Calu3 (cell line): Measurements from ENCODE around the gene CNOT6. TPM values are rescaled to one million over a fixed set of nuclear protein-coding genes. Genes with fewer than 3 reads are reported as not detected.
"Not testable (repeated sequence)": the region's sequence is repeated elsewhere in the genome, so short reads cannot be mapped to it uniquely, and the experiment has no call there.

ENCODE experiments used
- Bru-seq: library from RNA; stranded (reverse); fragments of 400-500 nt; gene quantifications from one replicate; lab custom pipeline; 2021; lab: Mats Ljungman, UMichigan
- BruChase-seq, 2 experiments: library from RNA; stranded (reverse); fragments of 400-500 nt; gene quantifications; one replicate each; lab custom pipeline; 2021; lab: Mats Ljungman, UMichigan
- BruUV-seq: library from RNA; stranded (reverse); fragments of 400-500 nt; replicated peaks from 2 replicates; lab custom pipeline; 2021; lab: Mats Ljungman, UMichigan
- CTCF ChIA-PET: fragments of 300-600 bp; sonication (Branson Sonifier 250); formaldehyde crosslinking; loops from one replicate; lab custom pipeline; 2022; ENCODE audit warnings: antibody characterized with exemption; lab: Charles Lee
- DNase-seq: peaks from one replicate; pipeline ENCODE4 v3.0.0; 2022
- H3K27ac Mint-ChIP-seq: one replicate; pipeline ENCODE4 v1.8.0; 2022; ENCODE audit warnings: mixed read lengths; ENCODE audit not compliant: unreplicated experiment
- H3K27me3 Mint-ChIP-seq: one replicate; pipeline ENCODE4 v1.8.0; 2022; ENCODE audit warnings: mixed read lengths; ENCODE audit not compliant: unreplicated experiment
- H3K36me3 Mint-ChIP-seq: one replicate; pipeline ENCODE4 v1.8.0; 2022; ENCODE audit warnings: mild to moderate bottlenecking, moderate library complexity, mixed read lengths; ENCODE audit not compliant: insufficient read depth, unreplicated experiment
- H3K4me1 Mint-ChIP-seq: one replicate; pipeline ENCODE4 v1.8.0; 2022; ENCODE audit warnings: mild to moderate bottlenecking, low read depth, mixed read lengths; ENCODE audit not compliant: unreplicated experiment
- H3K4me3 Mint-ChIP-seq: one replicate; pipeline ENCODE4 v1.8.0; 2022; ENCODE audit warnings: mild to moderate bottlenecking, low read depth, moderate library complexity, mixed read lengths; ENCODE audit not compliant: unreplicated experiment
- H3K9me3 Mint-ChIP-seq: one replicate; pipeline ENCODE4 v1.8.0; 2022; ENCODE audit warnings: low read depth, mixed read lengths; ENCODE audit not compliant: unreplicated experiment
- intact Hi-C: fragments of 100-400 bp; cut with micrococcal nuclease; formaldehyde crosslinking; loops from one replicate; pipeline ENCODE4 v1.10.0; 2022; ENCODE audit not compliant: unreplicated experiment
- long read RNA-seq: library from polyadenylated mRNA; stranded (forward); transcript quantifications from one replicate; pipeline ENCODE4 v2.0.0, GENCODE V29; 2022
- total RNA-seq: library from RNA; stranded (reverse); gene quantifications from 2 replicates; pipeline ENCODE4 v1.2.3, GENCODE V29; 2022
- TF ChIP-seq, protein P1 (sequence below): fragments of 200-600 bp; IDR thresholded peaks from one replicate; pipeline ENCODE4 v1.8.0; 2022; ENCODE audit warnings: antibody characterized with exemption; ENCODE audit not compliant: unreplicated experiment

The CNOT6 gene
- 51.5 and 57.1 TPM in 2 replicates for total RNA-seq
- Bru-seq, nascent RNA: percentile 91 among the genes with signal in this experiment
- percentile 93 among the genes with signal in this experiment for BruChase-seq, experiment 1, labeled RNA remaining after a 6-hour chase
- BruChase-seq, experiment 2, labeled RNA remaining after a 2-hour chase: percentile 90 among the genes with signal in this experiment
- long read RNA-seq, full-length matches to known transcripts: 1 of 17 reads
- long read RNA-seq, partial matches to known transcripts: 5 of 17 reads
- long read RNA-seq, other reads (novel, unspliced or antisense): 11 of 17 reads

DNA sequence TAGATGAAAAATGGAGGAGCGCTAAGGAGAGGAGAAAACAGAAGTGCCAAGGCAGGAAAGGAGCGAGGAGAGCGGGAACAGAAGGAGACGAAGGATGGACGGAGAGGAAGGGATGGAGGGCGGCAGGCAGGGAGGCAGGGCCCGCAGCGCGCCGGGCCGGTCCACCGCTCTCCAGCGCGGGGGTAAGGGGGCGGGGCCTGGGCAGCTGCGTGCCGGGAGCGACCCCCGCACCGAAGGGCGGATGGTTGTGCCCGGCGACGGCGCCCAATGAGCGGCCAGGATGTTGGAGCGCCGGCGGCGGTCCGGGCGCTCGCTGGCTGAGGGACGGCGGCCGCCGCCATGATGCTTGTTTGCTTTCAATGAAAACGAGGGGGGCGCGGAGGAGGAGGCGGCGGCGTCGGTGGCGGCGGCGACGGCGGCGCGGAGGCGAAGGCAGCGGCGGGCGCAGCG lies at the start of gene CNOT6:
TSS of gene CNOT6 (plus strand) at position 320 of the 450 bp plus-strand sequence. CDS start 34,898 bp downstream, outside the sequence.
- intact Hi-C loops: no loop called here

DNA sequence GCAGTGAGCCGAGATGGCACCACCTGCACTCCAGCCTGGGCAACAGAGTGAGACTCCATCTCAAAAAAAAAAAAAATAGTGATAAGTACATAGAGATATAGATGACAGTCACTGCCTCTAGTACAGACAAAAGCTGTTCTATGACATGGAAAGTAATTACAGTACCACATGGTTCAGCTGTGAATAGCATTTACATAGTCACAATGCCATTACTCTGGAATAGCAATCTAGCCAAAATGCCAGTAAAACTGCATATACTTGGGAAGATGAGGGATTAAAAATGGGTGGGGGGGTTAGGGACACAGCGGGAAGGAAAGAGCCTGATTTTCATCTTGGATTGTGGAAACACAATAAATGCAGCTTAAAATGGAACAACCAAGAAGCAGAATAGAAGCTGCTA lies 39.4 kb upstream of the CNOT6 start:
- intact Hi-C loops: no loop called here
- TF ChIP-seq, protein P1, sequence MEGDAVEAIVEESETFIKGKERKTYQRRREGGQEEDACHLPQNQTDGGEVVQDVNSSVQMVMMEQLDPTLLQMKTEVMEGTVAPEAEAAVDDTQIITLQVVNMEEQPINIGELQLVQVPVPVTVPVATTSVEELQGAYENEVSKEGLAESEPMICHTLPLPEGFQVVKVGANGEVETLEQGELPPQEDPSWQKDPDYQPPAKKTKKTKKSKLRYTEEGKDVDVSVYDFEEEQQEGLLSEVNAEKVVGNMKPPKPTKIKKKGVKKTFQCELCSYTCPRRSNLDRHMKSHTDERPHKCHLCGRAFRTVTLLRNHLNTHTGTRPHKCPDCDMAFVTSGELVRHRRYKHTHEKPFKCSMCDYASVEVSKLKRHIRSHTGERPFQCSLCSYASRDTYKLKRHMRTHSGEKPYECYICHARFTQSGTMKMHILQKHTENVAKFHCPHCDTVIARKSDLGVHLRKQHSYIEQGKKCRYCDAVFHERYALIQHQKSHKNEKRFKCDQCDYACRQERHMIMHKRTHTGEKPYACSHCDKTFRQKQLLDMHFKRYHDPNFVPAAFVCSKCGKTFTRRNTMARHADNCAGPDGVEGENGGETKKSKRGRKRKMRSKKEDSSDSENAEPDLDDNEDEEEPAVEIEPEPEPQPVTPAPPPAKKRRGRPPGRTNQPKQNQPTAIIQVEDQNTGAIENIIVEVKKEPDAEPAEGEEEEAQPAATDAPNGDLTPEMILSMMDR: no peak
- no peak overlapping the region for H3K4me3 Mint-ChIP-seq
- H3K36me3 Mint-ChIP-seq: no peaks in the 10 kb centered on the region
- CTCF ChIA-PET: no interaction called here
- H3K9me3 Mint-ChIP-seq: peaks cover 10% of the 10 kb centered on the region
- no peak for DNase-seq
- no peak overlapping the region for H3K27ac Mint-ChIP-seq
- no TSS peak for BruUV-seq
- H3K27me3 Mint-ChIP-seq: peaks cover 30% of the 10 kb centered on the region
- H3K4me1 Mint-ChIP-seq: no peaks in the 10 kb centered on the region

More for the DNA sequence above, at the start of gene CNOT6:
- Mint-ChIP-seq H3K27ac (peak within 1 kb of the TSS; percentile 77), H3K4me3 (peak within 1 kb of the TSS; percentile 73), H3K4me1 (peaks cover 17% of the 10 kb centered on the region), H3K36me3 (peaks cover 40% of the 10 kb centered on the region), H3K27me3 (no peaks in the 10 kb centered on the region), H3K9me3 (no peaks in the 10 kb centered on the region)
- CTCF ChIA-PET: no interaction called here
- peak; percentile 99 for DNase-seq
- TF ChIP-seq, protein P1: no peak
- BruUV-seq: no TSS peak

DNA sequence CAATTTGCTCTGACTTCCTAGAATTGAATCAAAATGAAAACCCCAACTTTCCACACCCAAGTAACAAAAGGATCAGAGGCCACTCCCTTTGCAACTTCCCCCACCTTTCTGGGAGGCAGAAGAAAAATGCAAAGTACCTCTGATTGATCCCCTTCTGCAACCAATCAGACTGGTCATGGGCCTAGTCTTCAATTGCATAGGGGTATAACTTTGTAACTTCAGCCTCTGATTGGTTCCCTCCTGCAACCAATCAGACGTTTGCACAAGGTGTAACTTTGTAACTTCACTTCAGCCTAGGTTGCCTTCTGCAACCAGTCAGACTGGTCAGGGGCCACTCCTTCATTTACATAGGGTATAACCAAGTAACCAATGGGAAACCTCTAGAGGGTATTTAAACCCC lies 38.3 kb upstream of the CNOT6 start:
- H3K4me3 Mint-ChIP-seq: no peak overlapping the region
- H3K36me3 Mint-ChIP-seq: no peaks in the 10 kb centered on the region
- H3K4me1 Mint-ChIP-seq: no peaks in the 10 kb centered on the region
- CTCF ChIA-PET: no interaction called here
- H3K27ac Mint-ChIP-seq: no peak overlapping the region
- intact Hi-C loops: no loop called here
- H3K27me3 Mint-ChIP-seq: peaks cover 26% of the 10 kb centered on the region
- peaks cover 10% of the 10 kb centered on the region for H3K9me3 Mint-ChIP-seq
- BruUV-seq: no TSS peak
- DNase-seq: no peak
- TF ChIP-seq, protein P1: no peak

DNA sequence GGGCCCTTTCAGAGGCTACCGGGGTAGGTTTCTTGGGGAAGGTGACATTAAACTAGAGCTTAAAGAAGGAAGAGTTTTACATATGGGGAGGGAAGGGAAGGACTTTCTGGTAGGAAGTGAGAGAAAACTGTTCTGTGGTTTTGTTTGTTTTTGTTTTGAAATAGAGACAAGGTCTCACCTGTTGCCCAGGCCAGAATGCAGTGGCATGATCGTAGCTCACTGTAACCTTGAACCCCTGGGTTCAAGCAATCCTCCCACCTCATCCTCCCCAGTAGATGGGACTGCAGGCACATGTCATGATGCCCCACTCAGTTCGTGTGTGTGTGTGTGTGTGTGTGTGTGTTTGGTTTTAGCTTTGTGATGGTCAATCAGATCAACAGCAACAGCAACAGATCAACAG lies 37.4 kb upstream of the CNOT6 start:
- H3K4me3 Mint-ChIP-seq: no peak overlapping the region
- CTCF ChIA-PET: interaction anchor here (0.6 kb wide), 1 partner anchor 280 kb away, joined by 3 read pairs; no protein-coding TSS in a partner anchor
- TF ChIP-seq, protein P1: no peak

DNA sequence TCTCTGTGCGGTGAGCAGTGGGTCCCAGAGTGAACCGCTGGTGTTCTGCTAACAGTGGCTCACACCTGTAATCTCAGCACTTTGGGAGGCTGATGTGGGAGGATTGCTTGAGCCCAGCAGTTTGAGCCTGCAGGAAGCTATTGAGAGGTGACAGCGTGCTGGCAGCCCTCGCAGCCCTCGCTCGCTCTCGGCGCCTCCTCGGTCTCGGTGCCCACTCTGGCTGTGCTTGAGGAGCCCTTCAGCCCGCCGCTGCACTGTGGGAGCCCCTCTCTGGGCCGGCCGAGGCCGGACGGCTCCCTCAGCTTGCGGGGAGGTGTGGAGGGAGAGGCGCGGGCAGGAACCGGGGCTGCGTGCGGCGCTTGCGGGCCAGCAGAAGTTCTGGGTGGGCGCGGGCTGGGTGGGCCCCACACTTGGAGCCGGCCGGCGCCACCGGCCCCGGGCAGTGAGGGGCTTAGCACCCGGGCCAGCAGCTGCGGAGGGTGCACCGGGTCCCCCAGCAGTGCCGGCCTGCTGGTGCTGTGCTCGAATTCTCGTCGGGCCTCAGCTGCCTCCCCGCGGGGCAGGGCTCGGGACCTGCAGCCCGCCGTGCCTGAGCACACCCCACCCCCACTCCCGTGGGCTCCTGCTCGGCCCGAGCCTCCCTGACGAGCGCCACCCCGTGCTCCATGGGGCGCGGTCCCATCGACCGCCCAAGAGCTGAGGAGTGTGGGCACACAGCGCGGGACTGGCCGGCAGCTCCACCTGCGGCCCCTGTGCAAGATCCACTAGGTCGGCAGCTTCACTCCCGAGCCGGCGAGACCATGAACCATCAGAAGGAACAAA lies 35.1 kb upstream of the CNOT6 start:
- BruUV-seq, H3K4me1 Mint-ChIP-seq, H3K4me3 Mint-ChIP-seq, H3K27me3 Mint-ChIP-seq, H3K36me3 Mint-ChIP-seq, H3K9me3 Mint-ChIP-seq, H3K27ac Mint-ChIP-seq, intact Hi-C loops, DNase-seq: not testable (repeated sequence)
- CTCF ChIA-PET: interaction anchor here (1.1 kb wide), 1 partner anchor 8 kb away, joined by 5 read pairs; no protein-coding TSS in a partner anchor

More for the DNA sequence above, 37.4 kb upstream of the CNOT6 start:
- no peaks in the 10 kb centered on the region for H3K4me1 Mint-ChIP-seq
- H3K27me3 Mint-ChIP-seq: peaks cover 17% of the 10 kb centered on the region
- intact Hi-C loops: no loop called here
- H3K36me3 Mint-ChIP-seq: no peaks in the 10 kb centered on the region
- BruUV-seq: no TSS peak
- no peak for DNase-seq
- no peak overlapping the region for H3K27ac Mint-ChIP-seq
- peaks cover 10% of the 10 kb centered on the region for H3K9me3 Mint-ChIP-seq

DNA sequence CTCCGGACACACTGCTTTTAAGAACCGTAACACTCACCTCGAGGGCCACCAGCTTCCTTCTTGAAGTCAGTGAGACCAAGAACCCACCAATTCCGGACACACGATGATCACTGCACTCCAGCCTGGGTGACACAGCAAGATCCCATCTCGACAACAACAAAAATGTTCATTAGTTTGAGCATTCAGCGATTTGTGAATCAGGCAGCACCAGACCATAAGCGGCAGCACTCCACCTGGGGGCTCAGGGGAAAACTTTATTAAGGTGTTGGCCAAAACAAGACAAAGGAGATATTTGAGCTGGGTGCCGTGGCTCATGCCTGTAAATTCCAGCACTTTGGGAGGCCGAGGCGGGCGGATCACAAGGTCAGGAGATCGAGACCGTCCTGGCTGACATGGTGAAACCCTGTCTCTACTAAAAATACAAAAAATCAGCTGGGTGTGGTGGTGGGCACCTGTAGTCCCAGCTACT lies 34.5 kb upstream of the CNOT6 start:
- H3K4me1 Mint-ChIP-seq, H3K36me3 Mint-ChIP-seq, CTCF ChIA-PET, H3K9me3 Mint-ChIP-seq, H3K27ac Mint-ChIP-seq, DNase-seq, BruUV-seq, H3K4me3 Mint-ChIP-seq, H3K27me3 Mint-ChIP-seq, intact Hi-C loops: not testable (repeated sequence)
